Stimulated activated CD4-positive, alpha-beta T cell treated with anti-CD3 and anti-CD28 coated beads, Interleukin-15, amount 100 ng/mL, for 1 hour (primary cell): ENCODE measurements around the gene ENPP3.

ENCODE experiments used
- DNase-seq, 2 donors: peaks; one replicate each; pipeline ENCODE4 v3.0.0-alpha.2; 2020; ENCODE audit warnings: low read depth in 1 of 2, low spot score in 1 of 2

The ENPP3 gene

GRCh38 chr6:131763749-131764148 is 126.6 kb downstream of the ENPP3 start:
- no peak for DNase-seq

GRCh38 chr6:131764350-131764749 is 127.2 kb downstream of the ENPP3 start:
- DNase-seq, result no peak

- no peak for DNase-seq
Observed at GRCh38 chr6:131765081-131765803, 128.1 kb downstream of the ENPP3 start.

- no peak for DNase-seq
Observed at GRCh38 chr6:131765804-131766135, 128.7 kb downstream of the ENPP3 start.

GRCh38 chr6:131766631-131767030 is 129.5 kb downstream of the ENPP3 start:
- DNase-seq, result no peak

GRCh38 chr6:131768964-131769363 is 131.9 kb downstream of the ENPP3 start:
- DNase-seq, result no peak

GRCh38 chr6:131769385-131770141 is 132.5 kb downstream of the ENPP3 start:
- DNase-seq, result no peak

- DNase-seq, result no peak
Observed at GRCh38 chr6:131770776-131771175, 133.7 kb downstream of the ENPP3 start.

- no peak for DNase-seq
Observed at GRCh38 chr6:131773284-131773950, 136.3 kb downstream of the ENPP3 start.

GRCh38 chr6:131775886-131776285 is 138.8 kb downstream of the ENPP3 start:
- no peak for DNase-seq

- no peak for DNase-seq
Observed at GRCh38 chr6:131776985-131777384, 139.9 kb downstream of the ENPP3 start.

GRCh38 chr6:131778169-131778568 is 141.1 kb downstream of the ENPP3 start:
- DNase-seq, result no peak

- DNase-seq, result no peak
Observed at GRCh38 chr6:131779304-131779703, 142.2 kb downstream of the ENPP3 start.

GRCh38 chr6:131780600-131780999 is 143.5 kb downstream of the ENPP3 start:
- no peak for DNase-seq

- no peak for DNase-seq
Observed at GRCh38 chr6:131781687-131782086, 144.6 kb downstream of the ENPP3 start.

- DNase-seq, result no peak
Observed at GRCh38 chr6:131782764-131783163, 145.7 kb downstream of the ENPP3 start.

GRCh38 chr6:131784561-131784960 is 147.5 kb downstream of the ENPP3 start:
- DNase-seq, result no peak

- DNase-seq, result no peak
Observed at GRCh38 chr6:131787079-131787478, 150.0 kb downstream of the ENPP3 start.

GRCh38 chr6:131787766-131788712 is 150.9 kb downstream of the ENPP3 start:
- DNase-seq, result no peak

GRCh38 chr6:131789219-131789618 is 152.1 kb downstream of the ENPP3 start:
- DNase-seq, result no peak

GRCh38 chr6:131791476-131791875 is 154.4 kb downstream of the ENPP3 start:
- no peak for DNase-seq
